Measurements from ENCODE around the gene SEMA4D. TPM values are rescaled to one million over a fixed set of nuclear protein-coding genes. Genes with fewer than 3 reads are reported as not detected.
A peak's percentile ranks its signal among the peaks of the same experiment; 100 is the strongest.
"Not testable (repeated sequence)": the region's sequence is repeated elsewhere in the genome, so short reads cannot be mapped to it uniquely, and the experiment has no call there.

Gene SEMA4D
- total and polyA plus RNA-seq, 2 experiments from 2014 or later, result 9.4 to 10.4 TPM

- Histone ChIP-seq H3K36me3 (replicated peaks; ENCODE audit: insufficient read depth, low read depth) (no peaks in the 10 kb centered on the region), H3K79me2 (peaks cover 36% of the 10 kb centered on the region), H3K9me3 (ENCODE audit: low read depth) (no peaks in the 10 kb centered on the region), H2AFZ (no peak overlapping the region), H3K4me2 (peak overlapping the region; percentile 37), H3K4me1 (ENCODE audit: insufficient read depth) (peaks cover 39% of the 10 kb centered on the region), H3K4me3 (no peak overlapping the region), H3K9me2 (replicated peaks; ENCODE audit: insufficient read depth) (no peaks in the 10 kb centered on the region), H3K27ac (peak overlapping the region; percentile 35), H4K20me1 (ENCODE audit: insufficient read depth, poor library complexity, severe bottlenecking) (no peaks in the 10 kb centered on the region), H3K27me3 (no peaks in the 10 kb centered on the region)
- TF ChIP-seq EZH2 (IDR thresholded peaks at IDR 0.05; ENCODE audit: borderline replicate concordance) (no peak), EZH2phosphoT487 (IDR thresholded peaks at IDR 0.05; ENCODE audit: low read depth, severe bottlenecking, unreplicated experiment) (peak; percentile 70)
- 43% methylated on average over 7 of the region's 7 CpGs for WGBS (ENCODE audit: low lambda C conversion rate, missing lambda C conversion rate)
- DNase-seq (ENCODE audit: low spot score), result peak; percentile 47
Measured at GRCh38 chr9:89473762-89474469, 24.0 kb downstream of the SEMA4D start.

GRCh38 chr9:89471796-89472320 is 26.1 kb downstream of the SEMA4D start:
- peaks cover 38% of the 10 kb centered on the region for H3K79me2 ChIP-seq
- not testable (repeated sequence) for DNase-seq (ENCODE audit: low spot score); H3K27ac ChIP-seq; H3K9me2 ChIP-seq (replicated peaks; ENCODE audit: insufficient read depth); H2AFZ ChIP-seq; H3K27me3 ChIP-seq; H3K36me3 ChIP-seq (replicated peaks; ENCODE audit: insufficient read depth, low read depth); H4K20me1 ChIP-seq (ENCODE audit: insufficient read depth, poor library complexity, severe bottlenecking); H3K4me2 ChIP-seq; H3K4me3 ChIP-seq; H3K9me3 ChIP-seq (ENCODE audit: low read depth)
- 97% methylated on average over 6 of the region's 6 CpGs for WGBS (ENCODE audit: low lambda C conversion rate, missing lambda C conversion rate)
- H3K4me1 ChIP-seq (ENCODE audit: insufficient read depth), result peaks cover 23% of the 10 kb centered on the region

- H3K27me3 ChIP-seq, result no peaks in the 10 kb centered on the region
- no peak overlapping the region for H2AFZ ChIP-seq
- H3K9me3 ChIP-seq (ENCODE audit: low read depth), result no peaks in the 10 kb centered on the region
- TF ChIP-seq CTCF (IDR thresholded peaks at IDR 0.05; ENCODE audit: poor library complexity), result no peak
- TF ChIP-seq EZH2phosphoT487 (IDR thresholded peaks at IDR 0.05; ENCODE audit: low read depth, severe bottlenecking, unreplicated experiment), result no peak
- TF ChIP-seq EZH2 (IDR thresholded peaks at IDR 0.05; ENCODE audit: borderline replicate concordance), result no peak
- H3K4me2 ChIP-seq, result no peak overlapping the region
- no peak overlapping the region for H3K27ac ChIP-seq
- no peak for DNase-seq (ENCODE audit: low spot score)
- no peaks in the 10 kb centered on the region for H4K20me1 ChIP-seq (ENCODE audit: insufficient read depth, poor library complexity, severe bottlenecking)
- H3K79me2 ChIP-seq, result peaks cover 33% of the 10 kb centered on the region
- 97% methylated on average over 3 of the region's 3 CpGs for WGBS (ENCODE audit: low lambda C conversion rate, missing lambda C conversion rate)
- no peaks in the 10 kb centered on the region for H3K9me2 ChIP-seq (replicated peaks; ENCODE audit: insufficient read depth)
- H3K4me3 ChIP-seq, result no peak overlapping the region
- peaks cover 18% of the 10 kb centered on the region for H3K4me1 ChIP-seq (ENCODE audit: insufficient read depth)
- H3K36me3 ChIP-seq (replicated peaks; ENCODE audit: insufficient read depth, low read depth), result no peaks in the 10 kb centered on the region
Measured at GRCh38 chr9:89471390-89471789, 26.5 kb downstream of the SEMA4D start.

- no peak overlapping the region for H3K4me2 ChIP-seq
Measured at GRCh38 chr9:89470224-89470839, 27.6 kb downstream of the SEMA4D start.

More at GRCh38 chr9:89470224-89470839, 27.6 kb downstream of the SEMA4D start:
- no peaks in the 10 kb centered on the region for H3K9me3 ChIP-seq (ENCODE audit: low read depth)
- peaks cover 14% of the 10 kb centered on the region for H3K4me1 ChIP-seq (ENCODE audit: insufficient read depth)
- TF ChIP-seq EZH2phosphoT487 (IDR thresholded peaks at IDR 0.05; ENCODE audit: low read depth, severe bottlenecking, unreplicated experiment), result no peak
- TF ChIP-seq EZH2 (IDR thresholded peaks at IDR 0.05; ENCODE audit: borderline replicate concordance), result no peak
- no peak for TF ChIP-seq CTCF (IDR thresholded peaks at IDR 0.05; ENCODE audit: poor library complexity)
- no peak overlapping the region for H3K27ac ChIP-seq
- WGBS (ENCODE audit: low lambda C conversion rate, missing lambda C conversion rate), result 75% methylated on average over 6 of the region's 6 CpGs
- H2AFZ ChIP-seq, result no peak overlapping the region
- H3K9me2 ChIP-seq (replicated peaks; ENCODE audit: insufficient read depth), result no peaks in the 10 kb centered on the region
- H3K36me3 ChIP-seq (replicated peaks; ENCODE audit: insufficient read depth, low read depth), result no peaks in the 10 kb centered on the region
- H4K20me1 ChIP-seq (ENCODE audit: insufficient read depth, poor library complexity, severe bottlenecking), result no peaks in the 10 kb centered on the region
- H3K79me2 ChIP-seq, result peaks cover 23% of the 10 kb centered on the region
- H3K4me3 ChIP-seq, result no peak overlapping the region
- no peak for DNase-seq (ENCODE audit: low spot score)
- H3K27me3 ChIP-seq, result no peaks in the 10 kb centered on the region
